ENCODE results near the gene SF3A1. TPM values are rescaled to one million over a fixed set of nuclear protein-coding genes. Genes with fewer than 3 reads are reported as not detected.

Gene SF3A1
- total RNA-seq, 1 experiment from 2014 or later, result 230 TPM

DNA sequence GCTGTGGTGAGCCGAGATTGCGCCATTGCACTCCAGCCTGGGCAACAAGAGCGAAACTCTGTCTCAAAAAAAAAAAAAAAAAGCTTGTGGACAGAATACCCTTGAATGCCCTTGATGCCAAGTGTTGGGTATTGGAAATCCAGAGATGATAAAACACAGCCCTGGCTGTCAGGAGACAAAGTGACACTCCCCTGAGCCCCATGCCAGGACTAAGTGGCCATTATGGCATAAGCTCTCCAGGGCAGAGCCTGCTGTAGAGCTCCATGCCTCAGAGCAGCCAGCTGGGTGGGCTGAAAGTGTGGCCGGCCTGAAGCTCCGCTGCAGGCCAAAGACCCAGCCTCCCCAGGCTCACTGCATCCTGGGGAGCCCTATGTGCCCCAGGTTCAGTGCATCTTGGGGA is 25.6 kb upstream of the SF3A1 start (continued):
- TF ChIP-seq YY1 (IDR thresholded peaks at IDR 0.05; ENCODE audit: extremely low read depth, insufficient replicate concordance, low read depth, low read length), result no peak
- TF ChIP-seq ZFX (IDR thresholded peaks at IDR 0.05), result no peak
- no peak for TF ChIP-seq EZH2phosphoT487 (IDR thresholded peaks at IDR 0.05; ENCODE audit: borderline replicate concordance)
- no peak for TF ChIP-seq ZNF274 (IDR thresholded peaks at IDR 0.05; ENCODE audit: low read depth, low read length)
- TF ChIP-seq CBX3 (IDR thresholded peaks at IDR 0.05; ENCODE audit: low read depth), result no peak
- TF ChIP-seq, protein P1, sequence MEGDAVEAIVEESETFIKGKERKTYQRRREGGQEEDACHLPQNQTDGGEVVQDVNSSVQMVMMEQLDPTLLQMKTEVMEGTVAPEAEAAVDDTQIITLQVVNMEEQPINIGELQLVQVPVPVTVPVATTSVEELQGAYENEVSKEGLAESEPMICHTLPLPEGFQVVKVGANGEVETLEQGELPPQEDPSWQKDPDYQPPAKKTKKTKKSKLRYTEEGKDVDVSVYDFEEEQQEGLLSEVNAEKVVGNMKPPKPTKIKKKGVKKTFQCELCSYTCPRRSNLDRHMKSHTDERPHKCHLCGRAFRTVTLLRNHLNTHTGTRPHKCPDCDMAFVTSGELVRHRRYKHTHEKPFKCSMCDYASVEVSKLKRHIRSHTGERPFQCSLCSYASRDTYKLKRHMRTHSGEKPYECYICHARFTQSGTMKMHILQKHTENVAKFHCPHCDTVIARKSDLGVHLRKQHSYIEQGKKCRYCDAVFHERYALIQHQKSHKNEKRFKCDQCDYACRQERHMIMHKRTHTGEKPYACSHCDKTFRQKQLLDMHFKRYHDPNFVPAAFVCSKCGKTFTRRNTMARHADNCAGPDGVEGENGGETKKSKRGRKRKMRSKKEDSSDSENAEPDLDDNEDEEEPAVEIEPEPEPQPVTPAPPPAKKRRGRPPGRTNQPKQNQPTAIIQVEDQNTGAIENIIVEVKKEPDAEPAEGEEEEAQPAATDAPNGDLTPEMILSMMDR (IDR thresholded peaks at IDR 0.05 in 2 of 3, conservative IDR thresholded peaks at IDR 0.05 in 1 of 3; ENCODE audit: borderline replicate concordance in 1 of 3, insufficient read depth in 1 of 3, low read depth in 2 of 3, low read length in 2 of 3), result no peak
- TF ChIP-seq SRF (IDR thresholded peaks at IDR 0.05; ENCODE audit: low read depth), result no peak
- no peak for TF ChIP-seq FOSL1 (IDR thresholded peaks at IDR 0.05; ENCODE audit: low read depth)

DNA sequence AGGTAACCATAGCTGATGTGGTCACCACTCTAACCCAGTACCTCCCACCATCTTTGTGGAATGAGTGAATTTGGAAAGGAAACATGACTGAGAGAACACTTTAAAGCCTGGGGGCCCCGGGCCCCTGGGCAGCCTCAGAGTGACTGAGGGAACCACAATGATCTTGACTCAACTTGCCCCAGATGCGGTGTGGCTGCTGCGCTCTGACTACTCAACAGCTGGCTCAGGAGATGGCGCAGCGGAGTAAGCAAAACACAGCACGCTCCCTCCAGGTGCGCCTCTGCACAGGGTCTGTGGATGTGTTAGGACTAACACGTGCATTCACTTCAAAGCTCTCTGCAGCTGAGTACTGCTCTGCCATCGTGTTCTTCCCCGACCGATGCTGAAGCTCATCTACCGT is 24.6 kb upstream of the SF3A1 start:
- no peaks in the 10 kb centered on the region for H3K9me3 ChIP-seq (ENCODE audit: control insufficient read depth in 1 of 2, insufficient read depth in 1 of 2, low read depth in 1 of 2, low read length in 2 of 2)
- BruUV-seq (replicated peaks), result no TSS peak
- ATAC-seq (no peak), DNase-seq (ENCODE audit: low read depth, low spot score) (no peak)
- TF ChIP-seq EZH2 (IDR thresholded peaks at IDR 0.05) (no peak), ELF1 (IDR thresholded peaks at IDR 0.05; ENCODE audit: borderline replicate concordance, low read depth) (no peak), CBX3 (IDR thresholded peaks at IDR 0.05; ENCODE audit: low read depth) (no peak), JUND (IDR thresholded peaks at IDR 0.05) (no peak), SIN3A (IDR thresholded peaks at IDR 0.05; ENCODE audit: low read depth) (no peak), EZH2phosphoT487 (IDR thresholded peaks at IDR 0.05; ENCODE audit: borderline replicate concordance) (no peak), YY1 (IDR thresholded peaks at IDR 0.05; ENCODE audit: extremely low read depth, insufficient replicate concordance, low read depth, low read length) (no peak), FOSL1 (IDR thresholded peaks at IDR 0.05; ENCODE audit: low read depth) (no peak), SP1 (IDR thresholded peaks at IDR 0.05; ENCODE audit: low read depth) (no peak), ZNF274 (IDR thresholded peaks at IDR 0.05; ENCODE audit: low read depth, low read length) (no peak), POLR2AphosphoS5 (IDR thresholded peaks at IDR 0.05; ENCODE audit: low read depth, low read length) (no peak), CEBPB (IDR thresholded peaks at IDR 0.05; ENCODE audit: low read depth) (no peak), RAD21 (IDR thresholded peaks at IDR 0.05; ENCODE audit: low read depth) (no peak)
- TF ChIP-seq, protein P2, sequence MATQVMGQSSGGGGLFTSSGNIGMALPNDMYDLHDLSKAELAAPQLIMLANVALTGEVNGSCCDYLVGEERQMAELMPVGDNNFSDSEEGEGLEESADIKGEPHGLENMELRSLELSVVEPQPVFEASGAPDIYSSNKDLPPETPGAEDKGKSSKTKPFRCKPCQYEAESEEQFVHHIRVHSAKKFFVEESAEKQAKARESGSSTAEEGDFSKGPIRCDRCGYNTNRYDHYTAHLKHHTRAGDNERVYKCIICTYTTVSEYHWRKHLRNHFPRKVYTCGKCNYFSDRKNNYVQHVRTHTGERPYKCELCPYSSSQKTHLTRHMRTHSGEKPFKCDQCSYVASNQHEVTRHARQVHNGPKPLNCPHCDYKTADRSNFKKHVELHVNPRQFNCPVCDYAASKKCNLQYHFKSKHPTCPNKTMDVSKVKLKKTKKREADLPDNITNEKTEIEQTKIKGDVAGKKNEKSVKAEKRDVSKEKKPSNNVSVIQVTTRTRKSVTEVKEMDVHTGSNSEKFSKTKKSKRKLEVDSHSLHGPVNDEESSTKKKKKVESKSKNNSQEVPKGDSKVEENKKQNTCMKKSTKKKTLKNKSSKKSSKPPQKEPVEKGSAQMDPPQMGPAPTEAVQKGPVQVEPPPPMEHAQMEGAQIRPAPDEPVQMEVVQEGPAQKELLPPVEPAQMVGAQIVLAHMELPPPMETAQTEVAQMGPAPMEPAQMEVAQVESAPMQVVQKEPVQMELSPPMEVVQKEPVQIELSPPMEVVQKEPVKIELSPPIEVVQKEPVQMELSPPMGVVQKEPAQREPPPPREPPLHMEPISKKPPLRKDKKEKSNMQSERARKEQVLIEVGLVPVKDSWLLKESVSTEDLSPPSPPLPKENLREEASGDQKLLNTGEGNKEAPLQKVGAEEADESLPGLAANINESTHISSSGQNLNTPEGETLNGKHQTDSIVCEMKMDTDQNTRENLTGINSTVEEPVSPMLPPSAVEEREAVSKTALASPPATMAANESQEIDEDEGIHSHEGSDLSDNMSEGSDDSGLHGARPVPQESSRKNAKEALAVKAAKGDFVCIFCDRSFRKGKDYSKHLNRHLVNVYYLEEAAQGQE (IDR thresholded peaks at IDR 0.05; ENCODE audit: low read depth), result no peak
- TF ChIP-seq, protein P1 (IDR thresholded peaks at IDR 0.05 in 2 of 3, conservative IDR thresholded peaks at IDR 0.05 in 1 of 3; ENCODE audit: borderline replicate concordance in 1 of 3, insufficient read depth in 1 of 3, low read depth in 2 of 3, low read length in 2 of 3), result no peak
- TF ChIP-seq, protein P3, sequence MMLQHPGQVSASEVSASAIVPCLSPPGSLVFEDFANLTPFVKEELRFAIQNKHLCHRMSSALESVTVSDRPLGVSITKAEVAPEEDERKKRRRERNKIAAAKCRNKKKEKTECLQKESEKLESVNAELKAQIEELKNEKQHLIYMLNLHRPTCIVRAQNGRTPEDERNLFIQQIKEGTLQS (IDR thresholded peaks at IDR 0.05), result no peak
- peaks cover 2 to 5% of the 10 kb centered on the region in 2 experiments; a peak in 3 of 4 replicates for H3K4me1 ChIP-seq (ENCODE audit: control insufficient read depth in 1 of 2, insufficient read depth in 2 of 2, low read length in 2 of 2)
- H3K79me2 ChIP-seq (ENCODE audit: insufficient read depth, low read length), result no peaks in the 10 kb centered on the region
- H3K36me3 ChIP-seq (ENCODE audit: control insufficient read depth in 1 of 2, insufficient read depth in 2 of 2, low read length in 2 of 2), result 0 out of 4 replicates have a peak, but pooled peaks cover 0 to 4% of the 10 kb centered on the region in 2 experiments
- H3K9ac ChIP-seq (ENCODE audit: low read length), result no peak overlapping the region
- no peak overlapping the region for H3K4me2 ChIP-seq (ENCODE audit: low read length)
- H3K27me3 ChIP-seq (ENCODE audit: insufficient read depth, low read length), result no peaks in the 10 kb centered on the region
- no peak overlapping the region for H2AFZ ChIP-seq (ENCODE audit: low read depth, low read length, poor library complexity, severe bottlenecking)
- no peaks in the 10 kb centered on the region for H3K9me2 ChIP-seq (ENCODE audit: insufficient read depth)
- intact Hi-C loops (cut with micrococcal nuclease), result no loop called here
- RAD21 ChIA-PET (ENCODE audit: low non-redundant PET in 1 of 2, low total read pairs in 2 of 2, uncharacterized antibody in 2 of 2, unreplicated experiment in 2 of 2), result no interaction called here
- no peak overlapping the region for H3K27ac ChIP-seq (ENCODE audit: low read depth, low read length)
- H4K20me1 ChIP-seq (ENCODE audit: insufficient read depth), result no peaks in the 10 kb centered on the region
- POLR2A ChIA-PET, result no interaction called here
- CTCF ChIA-PET, result no interaction called here
- H3K4me3 ChIP-seq (replicated peaks in 1 of 2; ENCODE audit: low read depth in 1 of 2, low read length in 2 of 2), result no peak overlapping the region
